Lung (tissue), 12 donors: ENCODE measurements around the gene TRIM28. TPM values are rescaled to one million over a fixed set of nuclear protein-coding genes. Genes with fewer than 3 reads are reported as not detected.

Experiments used
- ATAC-seq: fragments of 200-7000 bp; cut with Tn5 transposase; one replicate; pipeline ENCODE4 v1.9.1; 2020; ENCODE audit warnings: moderate number of reproducible peaks; ENCODE audit not compliant: insufficient read depth, low FRiP score
- DNase-seq, 3 donors: peaks; one replicate each; pipeline ENCODE4 v3.0.0-alpha.2; 2013 to 2017
- H3K27ac ChIP-seq, 2 donors: one replicate each; pipeline ENCODE4 v1.5.1; 2013; ENCODE audit warnings: mild to moderate bottlenecking in 2 of 2, moderate library complexity in 2 of 2, control low read depth in 1 of 2, inconsistent platforms in 1 of 2, low read depth in 1 of 2, low read length in 1 of 2
- H3K27me3 ChIP-seq, 3 donors: one replicate each; pipeline ENCODE4 v1.5.1; 2013; ENCODE audit warnings: low read length in 2 of 3; ENCODE audit not compliant: control insufficient read depth in 3 of 3, insufficient read depth in 3 of 3
- H3K36me3 ChIP-seq, 4 donors: one replicate each; pipeline ENCODE4 v1.5.1; 2013; ENCODE audit warnings: low read length in 4 of 4, mild to moderate bottlenecking in 1 of 4, moderate library complexity in 1 of 4; ENCODE audit not compliant: control insufficient read depth in 4 of 4, insufficient read depth in 4 of 4
- H3K4me1 ChIP-seq, 5 donors: one replicate each; pipeline ENCODE4 v1.5.1; 2013; ENCODE audit warnings: low read length in 5 of 5, mild to moderate bottlenecking in 2 of 5, moderate library complexity in 1 of 5; ENCODE audit not compliant: control insufficient read depth in 5 of 5, insufficient read depth in 5 of 5
- H3K4me3 ChIP-seq: one replicate; pipeline ENCODE4 v1.5.1; 2013; ENCODE audit warnings: mild to moderate bottlenecking, control low read depth, moderate library complexity
- H3K9ac ChIP-seq, 2 donors: one replicate each; pipeline ENCODE4 v1.5.1; 2013; ENCODE audit warnings: low read length in 2 of 2, control low read depth in 1 of 2; ENCODE audit not compliant: insufficient read depth in 1 of 2
- H3K9me3 ChIP-seq, 4 donors: one replicate each; pipeline ENCODE4 v1.5.1; 2013; ENCODE audit warnings: low read length in 3 of 4, mild to moderate bottlenecking in 1 of 4, moderate library complexity in 1 of 4; ENCODE audit not compliant: control insufficient read depth in 4 of 4, insufficient read depth in 3 of 4
- CTCF ChIP-seq: IDR thresholded peaks from 2 replicates; pipeline ENCODE4 v1.5.1; 2012; ENCODE audit warnings: mild to moderate bottlenecking; ENCODE audit errors: control extremely low read depth, extremely low read depth
- WGBS, 2 donors: extraction: QIAGEN DNeasy Blood & Tissue Kit; methylation state at CpG; one replicate each; pipeline ENCODE4 v1.1.7; 2013; 5-methylcytosine and 5-hydroxymethylcytosine counted together
- polyA plus RNA-seq, 2 donors: library from polyadenylated mRNA; stranded (reverse); fragments of 200-250 nt; gene quantifications; one replicate each; pipeline ENCODE4 v1.2.1, GENCODE V29; 2013
- total RNA-seq, 2 donors: library from RNA; depleted of rRNA in 1 of 2; stranded (reverse); fragments of >200 nt in 1 of 2; gene quantifications; one replicate each; pipeline ENCODE4 v1.2.1, GENCODE V29; 2014 to 2021
- donor health status: control.
- donor health status: control.
- donor health status: Bipolar disorder and iron deficiency.
- donor health status: healthy.
- donor health status: DM: yes; HTN: yes; CAD: no.

TRIM28 gene
- total and polyA plus RNA-seq, 4 donors = 171 to 250 (median 181) TPM

DNA sequence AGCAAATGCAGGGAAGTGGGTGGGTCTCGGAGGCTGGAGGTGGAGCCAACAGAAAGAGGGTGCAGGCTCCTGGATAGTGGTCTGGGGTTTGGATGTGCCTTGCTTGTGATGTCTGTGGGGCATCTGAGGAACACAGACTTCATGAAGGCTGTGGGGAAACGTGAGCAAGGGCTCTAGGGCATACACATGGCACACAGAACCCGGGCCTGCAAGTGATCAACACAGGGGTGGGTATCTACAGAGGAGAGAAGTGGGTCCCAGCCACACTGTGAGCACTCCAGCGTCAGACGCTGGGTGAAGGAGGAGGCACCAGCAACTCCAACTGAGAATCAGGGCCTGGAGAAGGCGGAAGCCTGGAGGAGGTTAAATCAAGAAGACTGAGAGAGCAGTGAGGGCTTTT lies 20.0 kb downstream of the TRIM28 start:
- no peak for TF ChIP-seq CTCF
- H3K9ac ChIP-seq = no peak overlapping the region
- ATAC-seq = no peak
- H3K27ac ChIP-seq = no peak overlapping the region
- H3K9me3 ChIP-seq = no peaks in the 10 kb centered on the region
- DNase-seq = no peak
- H3K36me3 ChIP-seq = peaks cover 0 to 11% (median 1%) of the 10 kb centered on the region in 4 donors
- WGBS, 2 donors = 77 to 89% methylated on average over 6 of the region's 6 CpGs
- H3K4me3 ChIP-seq = no peak overlapping the region
- H3K27me3 ChIP-seq = peaks cover 0 to 22% (median 12%) of the 10 kb centered on the region in 3 donors
- peaks cover 0 to 31% (median 23%) of the 10 kb centered on the region in 5 donors for H3K4me1 ChIP-seq

GRCh38 chr19:58566989-58567388 lies 23.1 kb downstream of the TRIM28 start:
- ATAC-seq (no peak), DNase-seq (no peak)
- Histone ChIP-seq H3K4me3 (no peak overlapping the region), H3K4me1 (peaks cover 0 to 18% (median 13%) of the 10 kb centered on the region in 5 donors), H3K9me3 (no peaks in the 10 kb centered on the region), H3K27ac (no peak overlapping the region), H3K36me3 (peaks cover 0 to 22% (median 19%) of the 10 kb centered on the region in 4 donors), H3K27me3 (peaks cover 0 to 15% (median 5%) of the 10 kb centered on the region in 3 donors), H3K9ac (no peak overlapping the region)
- WGBS, 2 donors = 95 to 97% methylated on average over 5 of the region's 5 CpGs
- no peak for TF ChIP-seq CTCF

- Histone ChIP-seq H3K9ac (no peak overlapping the region), H3K4me1 (peaks cover 0 to 10% (median 5%) of the 10 kb centered on the region in 5 donors), H3K27ac (no peak overlapping the region), H3K4me3 (no peak overlapping the region), H3K27me3 (peaks cover 0 to 9% (median 2%) of the 10 kb centered on the region in 3 donors), H3K36me3 (peaks cover 0 to 22% (median 19%) of the 10 kb centered on the region in 4 donors), H3K9me3 (no peaks in the 10 kb centered on the region)
- 93 to 96% methylated on average over 4 of the region's 4 CpGs for WGBS, 2 donors
- DNase-seq (no peak), ATAC-seq (no peak)
- no peak for TF ChIP-seq CTCF
Observed at GRCh38 chr19:58568453-58569130, 24.7 kb downstream of the TRIM28 start.
